Raji (cell line): ENCODE measurements around the gene DOCK2.

Experiments used
- POLR2A ChIP-seq: IDR thresholded peaks from 2 replicates; pipeline ENCODE4 v1.6.1; 2011; ENCODE audit warnings: low read depth, low read length, control low read depth; ENCODE audit not compliant: insufficient read depth

The DOCK2 gene

GRCh38 chr5:170000155-170000554, 363.1 kb downstream of the DOCK2 start:
- TF ChIP-seq POLR2A, result no peak

- TF ChIP-seq POLR2A, result no peak
Measured at GRCh38 chr5:170006021-170006420, 368.9 kb downstream of the DOCK2 start.

DNA sequence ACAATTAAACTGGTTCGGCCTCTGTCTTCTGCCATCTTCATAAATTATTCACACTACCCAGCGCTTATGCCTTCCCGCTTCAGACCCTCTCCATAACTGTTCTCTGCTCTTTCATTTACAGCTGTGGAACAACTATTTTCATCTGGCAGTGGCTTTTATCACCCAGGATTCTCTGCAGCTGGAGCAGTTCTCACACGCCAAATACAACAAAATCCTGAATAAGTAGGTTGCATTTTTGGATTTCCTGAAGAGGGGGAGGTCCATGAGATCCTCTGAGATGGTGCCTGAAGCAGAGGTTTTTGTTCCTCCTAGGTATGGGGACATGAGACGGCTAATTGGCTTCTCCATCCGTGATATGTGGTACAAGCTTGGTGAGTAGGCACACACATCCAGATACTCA, 371.3 kb downstream of the DOCK2 start:
- TF ChIP-seq POLR2A, result no peak

DNA sequence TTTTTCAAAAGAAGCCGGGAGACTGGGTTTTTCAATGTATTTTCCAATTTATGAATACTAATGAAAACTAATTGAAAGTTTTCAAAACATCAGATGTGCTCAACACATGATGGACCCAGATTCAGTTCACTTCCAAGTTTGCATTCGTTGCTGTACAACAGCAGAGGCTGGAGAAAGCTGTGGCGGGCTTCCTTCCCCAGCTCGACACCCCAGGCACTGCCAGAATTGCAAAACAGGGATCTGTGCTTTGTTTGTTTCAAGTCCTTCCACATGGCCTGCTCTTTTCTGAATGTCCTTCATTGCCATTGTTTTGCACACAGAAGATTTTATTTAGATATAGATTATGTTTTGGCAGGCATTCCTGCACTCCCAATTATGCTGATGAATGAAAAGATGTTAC, 373.5 kb downstream of the DOCK2 start:
- no peak for TF ChIP-seq POLR2A

DNA sequence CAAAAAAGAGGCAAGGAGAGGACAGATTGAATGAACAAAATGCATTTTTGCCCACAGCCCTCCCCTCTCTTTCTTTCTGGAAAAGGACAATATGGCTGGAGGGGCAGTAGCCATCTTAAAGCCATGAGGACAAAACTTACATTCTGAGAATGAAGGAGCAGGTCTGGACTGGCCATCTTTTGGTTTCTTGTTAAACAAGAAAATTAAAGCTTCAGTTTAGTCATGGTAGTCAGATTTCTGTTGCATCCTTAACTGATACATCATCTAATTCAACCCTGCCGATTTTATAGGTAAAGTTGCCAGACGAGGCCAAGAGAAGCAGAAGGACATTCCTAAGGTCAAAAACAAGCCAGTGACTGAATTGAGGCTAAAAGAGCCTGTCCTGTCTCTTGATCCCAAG, 374.7 kb downstream of the DOCK2 start:
- no peak for TF ChIP-seq POLR2A

DNA sequence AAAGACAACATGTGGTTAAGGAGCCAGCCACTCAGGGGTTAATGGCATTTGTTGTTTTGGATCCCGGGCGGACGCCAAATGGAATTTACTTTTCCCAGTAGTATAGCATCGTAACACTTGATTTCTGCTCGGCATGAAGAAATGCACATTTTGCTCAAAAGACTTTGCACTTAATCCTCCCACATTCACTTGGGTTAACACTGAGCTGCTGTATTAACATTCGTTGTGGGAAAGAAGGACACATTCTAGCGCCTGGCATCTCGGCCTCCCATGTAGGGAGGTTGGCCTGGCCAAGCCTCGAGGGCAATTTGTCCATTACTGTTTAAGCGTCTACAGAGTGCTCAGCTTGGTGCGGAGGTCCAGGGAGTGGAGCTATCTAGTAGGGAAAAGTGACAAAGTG, 375.5 kb downstream of the DOCK2 start:
- TF ChIP-seq POLR2A, result no peak

- TF ChIP-seq POLR2A, result no peak
Measured at GRCh38 chr5:170020423-170020822, 383.3 kb downstream of the DOCK2 start.

GRCh38 chr5:170021506-170021905, 384.4 kb downstream of the DOCK2 start:
- no peak for TF ChIP-seq POLR2A

DNA sequence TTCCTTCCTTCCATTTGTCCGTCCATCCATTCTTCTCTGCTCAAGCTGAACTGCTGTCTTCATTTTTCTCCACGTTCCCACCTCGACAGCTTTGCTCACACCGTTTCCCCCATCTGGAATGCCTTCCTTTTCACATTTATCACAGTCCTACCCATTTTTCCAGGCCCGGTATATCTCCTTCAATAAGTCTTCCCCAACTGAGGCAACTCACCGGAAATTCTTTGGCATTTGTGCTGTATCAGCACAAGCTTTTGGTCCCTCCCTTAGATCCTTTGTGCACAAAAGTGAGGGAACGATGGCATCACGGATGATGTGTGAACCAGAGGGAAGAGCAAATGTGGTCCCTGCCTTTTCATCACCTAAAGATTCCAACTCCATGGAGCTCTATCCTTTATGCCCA, 388.8 kb downstream of the DOCK2 start:
- TF ChIP-seq POLR2A, result no peak

DNA sequence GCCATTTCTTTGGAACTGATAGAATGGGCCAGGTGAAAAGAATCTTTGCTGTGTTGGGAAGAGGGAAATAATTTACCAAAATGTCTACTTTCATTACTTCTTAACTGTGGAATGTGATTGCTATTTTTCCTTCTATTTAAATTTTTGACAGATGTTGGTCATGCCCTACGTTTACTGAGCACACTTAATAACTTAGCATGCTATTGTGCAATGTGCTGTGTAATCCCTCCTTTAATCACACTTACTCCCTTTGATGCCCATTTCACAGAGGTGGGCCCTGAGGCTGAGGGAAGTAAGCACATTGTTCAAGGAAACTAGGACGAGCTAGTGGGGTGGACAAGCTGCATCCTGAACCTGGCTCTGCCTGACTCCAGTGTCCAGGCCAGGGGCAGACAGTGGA, 391.0 kb downstream of the DOCK2 start:
- TF ChIP-seq POLR2A, result no peak

DNA sequence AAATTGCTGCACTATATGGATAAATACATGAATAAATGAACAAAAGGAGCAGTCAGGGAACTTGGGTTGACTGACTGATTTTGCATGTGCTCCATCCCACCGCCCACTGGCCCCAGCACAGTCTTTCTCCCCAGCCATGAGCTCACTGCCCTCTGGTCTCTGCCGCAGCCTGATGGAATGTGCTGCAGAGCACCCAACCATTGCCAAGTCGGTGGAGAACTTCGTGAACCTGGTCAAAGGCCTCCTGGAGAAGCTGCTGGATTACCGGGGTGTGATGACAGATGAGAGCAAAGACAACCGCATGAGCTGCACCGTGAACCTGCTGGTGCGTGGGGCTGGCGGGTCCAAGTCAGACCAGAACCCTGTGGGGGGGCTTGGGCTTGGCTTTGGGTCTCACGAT, 397.2 kb downstream of the DOCK2 start:
- no peak for TF ChIP-seq POLR2A

GRCh38 chr5:170038241-170038640, 401.2 kb downstream of the DOCK2 start:
- no peak for TF ChIP-seq POLR2A

DNA sequence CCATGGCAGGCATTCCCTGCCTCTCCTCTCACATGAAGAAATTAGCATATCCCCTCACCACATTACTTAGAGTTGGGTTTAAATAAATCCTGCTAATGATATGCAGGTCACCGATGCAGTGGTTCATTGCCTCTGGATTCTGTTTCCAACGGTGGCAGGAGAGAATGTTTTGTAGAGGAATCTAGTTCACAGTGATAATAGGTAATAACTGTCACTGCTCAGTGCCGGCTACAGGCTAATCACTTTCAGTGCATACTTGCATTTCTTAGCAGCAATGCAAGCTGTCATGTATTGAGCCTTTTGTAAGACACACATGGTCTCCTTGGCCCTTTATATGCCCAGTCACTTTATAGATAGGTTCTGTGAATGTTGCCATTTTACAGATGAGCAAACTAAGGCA, 402.8 kb downstream of the DOCK2 start:
- TF ChIP-seq POLR2A, result no peak

DNA sequence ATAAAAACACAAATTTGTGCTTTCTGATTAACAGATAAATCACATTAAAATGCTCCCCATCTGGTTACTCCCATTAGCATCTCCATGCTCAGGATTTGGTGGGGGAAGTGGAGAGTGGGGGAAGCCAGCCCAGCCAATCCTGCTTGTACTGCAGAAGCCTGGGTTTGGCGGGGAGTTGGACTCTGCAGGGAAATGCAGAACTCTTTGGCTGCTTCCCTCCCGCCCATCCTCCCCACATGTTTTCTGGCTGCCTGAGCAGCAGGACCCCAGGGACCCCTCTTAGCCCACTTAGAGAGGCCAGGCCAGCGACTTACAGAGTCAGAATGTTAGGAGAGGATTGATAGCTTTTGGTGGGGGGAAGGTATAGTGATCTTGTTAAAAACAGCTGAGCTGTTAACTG, 409.2 kb downstream of the DOCK2 start:
- TF ChIP-seq POLR2A, result no peak

- no peak for TF ChIP-seq POLR2A
Measured at GRCh38 chr5:170049713-170050112, 412.6 kb downstream of the DOCK2 start.

DNA sequence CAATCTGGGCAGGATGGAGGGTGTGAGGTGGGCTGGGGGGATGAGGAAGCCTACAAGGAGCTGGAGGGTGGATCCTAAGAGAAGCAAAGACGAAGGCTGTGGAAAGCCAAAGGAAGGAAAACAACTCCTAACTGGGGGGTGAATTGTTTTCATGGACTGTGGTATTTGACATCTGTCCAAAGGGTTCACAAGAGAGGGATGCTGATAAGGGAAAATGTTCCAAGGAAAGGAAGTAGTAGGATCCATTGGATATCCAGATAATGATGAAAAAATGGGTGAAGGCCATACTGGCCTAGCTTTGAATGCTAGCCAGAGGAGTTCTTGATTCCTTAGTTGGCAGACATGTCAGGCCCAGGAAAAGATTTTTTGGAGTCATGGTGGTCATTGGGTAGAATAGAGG, 416.8 kb downstream of the DOCK2 start:
- TF ChIP-seq POLR2A, result no peak

DNA sequence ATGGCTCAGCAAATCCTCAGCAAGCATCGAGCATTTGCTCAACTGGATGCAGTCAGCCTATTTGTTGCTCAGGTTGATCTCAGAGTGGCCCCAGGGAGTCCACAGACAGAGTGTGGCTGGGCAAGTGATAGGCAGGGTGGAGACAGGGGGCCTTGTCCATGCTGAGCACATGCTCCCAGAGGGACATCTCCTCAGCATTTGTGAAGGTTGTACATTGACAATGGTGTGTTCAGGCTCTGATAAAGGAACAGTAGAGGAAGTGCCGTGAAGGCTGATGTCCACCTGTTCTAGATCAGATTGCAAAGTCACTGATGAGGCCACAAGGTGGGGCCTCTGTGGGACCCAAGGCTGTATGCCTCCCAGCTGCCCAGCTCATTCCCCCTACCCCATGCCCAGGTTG, 418.5 kb downstream of the DOCK2 start:
- no peak for TF ChIP-seq POLR2A
